ENCODE data around the gene C1QTNF8. TPM values are rescaled to one million over a fixed set of nuclear protein-coding genes. Genes with fewer than 3 reads are reported as not detected.

The C1QTNF8 gene
- total RNA-seq, 1 experiment from 2014 or later: 0.39 TPM

- Histone ChIP-seq H3K4me3 (ENCODE audit: low read depth in 2 of 2, low read length in 2 of 2) (peak overlapping the region; percentile 28 to 54), H3K27ac (ENCODE audit: low read length) (peak overlapping the region; percentile 54; the same call in 1 of the 2 replicates), H3K36me3 (ENCODE audit: control insufficient read depth, insufficient read depth, low read length) (no peaks in the 10 kb centered on the region), H3K27me3 (ENCODE audit: control insufficient read depth, insufficient read depth, low read length) (no peaks in the 10 kb centered on the region), H3K4me1 (ENCODE audit: control insufficient read depth, insufficient read depth, low read length) (peaks cover 61% of the 10 kb centered on the region), H3K9me3 (ENCODE audit: control insufficient read depth, insufficient read depth, low read depth, low read length) (no peaks in the 10 kb centered on the region)
- ChIA-PET POLR2A (no interaction called here), CTCF (no interaction called here)
- TF ChIP-seq, protein P1, sequence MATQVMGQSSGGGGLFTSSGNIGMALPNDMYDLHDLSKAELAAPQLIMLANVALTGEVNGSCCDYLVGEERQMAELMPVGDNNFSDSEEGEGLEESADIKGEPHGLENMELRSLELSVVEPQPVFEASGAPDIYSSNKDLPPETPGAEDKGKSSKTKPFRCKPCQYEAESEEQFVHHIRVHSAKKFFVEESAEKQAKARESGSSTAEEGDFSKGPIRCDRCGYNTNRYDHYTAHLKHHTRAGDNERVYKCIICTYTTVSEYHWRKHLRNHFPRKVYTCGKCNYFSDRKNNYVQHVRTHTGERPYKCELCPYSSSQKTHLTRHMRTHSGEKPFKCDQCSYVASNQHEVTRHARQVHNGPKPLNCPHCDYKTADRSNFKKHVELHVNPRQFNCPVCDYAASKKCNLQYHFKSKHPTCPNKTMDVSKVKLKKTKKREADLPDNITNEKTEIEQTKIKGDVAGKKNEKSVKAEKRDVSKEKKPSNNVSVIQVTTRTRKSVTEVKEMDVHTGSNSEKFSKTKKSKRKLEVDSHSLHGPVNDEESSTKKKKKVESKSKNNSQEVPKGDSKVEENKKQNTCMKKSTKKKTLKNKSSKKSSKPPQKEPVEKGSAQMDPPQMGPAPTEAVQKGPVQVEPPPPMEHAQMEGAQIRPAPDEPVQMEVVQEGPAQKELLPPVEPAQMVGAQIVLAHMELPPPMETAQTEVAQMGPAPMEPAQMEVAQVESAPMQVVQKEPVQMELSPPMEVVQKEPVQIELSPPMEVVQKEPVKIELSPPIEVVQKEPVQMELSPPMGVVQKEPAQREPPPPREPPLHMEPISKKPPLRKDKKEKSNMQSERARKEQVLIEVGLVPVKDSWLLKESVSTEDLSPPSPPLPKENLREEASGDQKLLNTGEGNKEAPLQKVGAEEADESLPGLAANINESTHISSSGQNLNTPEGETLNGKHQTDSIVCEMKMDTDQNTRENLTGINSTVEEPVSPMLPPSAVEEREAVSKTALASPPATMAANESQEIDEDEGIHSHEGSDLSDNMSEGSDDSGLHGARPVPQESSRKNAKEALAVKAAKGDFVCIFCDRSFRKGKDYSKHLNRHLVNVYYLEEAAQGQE (IDR thresholded peaks at IDR 0.05; ENCODE audit: insufficient read depth in 1 of 2, low read depth in 2 of 2, low read length in 1 of 2): no peak
- TF ChIP-seq POLR2AphosphoS5 (IDR thresholded peaks at IDR 0.05; ENCODE audit: low read depth, low read length): no peak
- TF ChIP-seq TCF7L2 (IDR thresholded peaks at IDR 0.05; ENCODE audit: low read depth, low read length): no peak
- TF ChIP-seq, protein P2, sequence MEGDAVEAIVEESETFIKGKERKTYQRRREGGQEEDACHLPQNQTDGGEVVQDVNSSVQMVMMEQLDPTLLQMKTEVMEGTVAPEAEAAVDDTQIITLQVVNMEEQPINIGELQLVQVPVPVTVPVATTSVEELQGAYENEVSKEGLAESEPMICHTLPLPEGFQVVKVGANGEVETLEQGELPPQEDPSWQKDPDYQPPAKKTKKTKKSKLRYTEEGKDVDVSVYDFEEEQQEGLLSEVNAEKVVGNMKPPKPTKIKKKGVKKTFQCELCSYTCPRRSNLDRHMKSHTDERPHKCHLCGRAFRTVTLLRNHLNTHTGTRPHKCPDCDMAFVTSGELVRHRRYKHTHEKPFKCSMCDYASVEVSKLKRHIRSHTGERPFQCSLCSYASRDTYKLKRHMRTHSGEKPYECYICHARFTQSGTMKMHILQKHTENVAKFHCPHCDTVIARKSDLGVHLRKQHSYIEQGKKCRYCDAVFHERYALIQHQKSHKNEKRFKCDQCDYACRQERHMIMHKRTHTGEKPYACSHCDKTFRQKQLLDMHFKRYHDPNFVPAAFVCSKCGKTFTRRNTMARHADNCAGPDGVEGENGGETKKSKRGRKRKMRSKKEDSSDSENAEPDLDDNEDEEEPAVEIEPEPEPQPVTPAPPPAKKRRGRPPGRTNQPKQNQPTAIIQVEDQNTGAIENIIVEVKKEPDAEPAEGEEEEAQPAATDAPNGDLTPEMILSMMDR (IDR thresholded peaks at IDR 0.05): no peak
- no peak for TF ChIP-seq SIN3A (IDR thresholded peaks at IDR 0.05; ENCODE audit: borderline replicate concordance, insufficient read depth, low read depth, low read length)
- intact Hi-C loops (cut with micrococcal nuclease; ENCODE audit: unreplicated experiment): no loop called here
- BruUV-seq (replicated peaks): no TSS peak
- ATAC-seq (peak; percentile 2), DNase-seq (ENCODE audit: low read depth, low spot score) (no peak)
- in situ Hi-C loops (cut with HindIII; ENCODE audit: low pct_unique_long_range_greater_than_20kb, low sequenced_read_pairs): no loop called here
These were observed 18.0 kb downstream of the C1QTNF8 start for GRCh38 chr16:1077877-1078578.

GRCh38 chr16:1076801-1077576, 19.1 kb downstream of the C1QTNF8 start:
- Histone ChIP-seq H3K27ac (ENCODE audit: low read length) (peak overlapping the region; percentile 61), H3K9me3 (ENCODE audit: control insufficient read depth, insufficient read depth, low read depth, low read length) (no peaks in the 10 kb centered on the region), H3K36me3 (ENCODE audit: control insufficient read depth, insufficient read depth, low read length) (no peaks in the 10 kb centered on the region), H3K4me1 (ENCODE audit: control insufficient read depth, insufficient read depth, low read length) (peaks cover 56% of the 10 kb centered on the region), H3K4me3 (ENCODE audit: low read depth in 2 of 2, low read length in 2 of 2) (peak overlapping the region in 1 of 2 experiments; percentile 54; a peak in 2 of 4 replicates), H3K27me3 (ENCODE audit: control insufficient read depth, insufficient read depth, low read length) (no peaks in the 10 kb centered on the region; the same call in 1 of the 2 replicates)
- DNase-seq (ENCODE audit: low read depth, low spot score) (no peak), ATAC-seq (no peak)
- in situ Hi-C loops (cut with HindIII; ENCODE audit: low pct_unique_long_range_greater_than_20kb, low sequenced_read_pairs): no loop called here
- intact Hi-C loops (cut with micrococcal nuclease; ENCODE audit: unreplicated experiment): no loop called here
- TSS peak; percentile 63 for BruUV-seq (replicated peaks)
- ChIA-PET POLR2A (no interaction called here), CTCF (no interaction called here)
- TF ChIP-seq, protein P2 (IDR thresholded peaks at IDR 0.05): no peak
- no peak for TF ChIP-seq SIN3A (IDR thresholded peaks at IDR 0.05; ENCODE audit: borderline replicate concordance, insufficient read depth, low read depth, low read length)
- TF ChIP-seq, protein P1 (IDR thresholded peaks at IDR 0.05; ENCODE audit: insufficient read depth in 1 of 2, low read depth in 2 of 2, low read length in 1 of 2): no peak
- no peak for TF ChIP-seq POLR2AphosphoS5 (IDR thresholded peaks at IDR 0.05; ENCODE audit: low read depth, low read length)
- TF ChIP-seq TCF7L2 (IDR thresholded peaks at IDR 0.05; ENCODE audit: low read depth, low read length): no peak
